Measurements from ENCODE around the gene MEI4.

MEI4 gene

DNA sequence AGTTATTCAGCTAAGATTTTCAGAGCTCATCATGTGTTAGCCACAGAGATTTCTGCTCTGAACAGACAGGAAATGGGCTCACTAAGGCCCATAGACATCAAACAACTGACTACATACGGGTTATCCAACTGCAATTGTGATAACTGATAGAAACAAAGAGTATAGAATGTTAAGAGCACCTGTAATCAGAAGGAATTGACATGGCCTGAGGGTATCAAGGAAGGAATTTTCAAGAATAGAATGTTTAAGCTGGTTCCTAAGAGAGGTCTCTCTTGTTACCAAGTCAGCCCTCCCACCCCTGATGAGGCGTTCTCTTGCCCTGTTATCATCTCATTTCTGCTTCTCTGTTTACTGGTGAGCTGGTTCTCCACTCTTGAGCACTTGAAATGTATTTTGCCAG lies at the start of gene MEI4:
Gene MEI4, plus strand, starts transcription at position 301 of the 400 bp plus-strand sequence. CDS start 37,633 bp downstream, outside the sequence.
- no peak within 1 kb of the TSS for H3K4me3 ChIP-seq (ENCODE audit: low read depth, low read length)
- TF ChIP-seq CTCF (IDR thresholded peaks at IDR 0.05; ENCODE audit: insufficient read depth, low read depth, low read length, missing control alignments), result no peak
- DNase-seq (ENCODE audit: low read depth), result no peak

- DNase-seq (ENCODE audit: low read depth), result no peak
- no peak for TF ChIP-seq CTCF (IDR thresholded peaks at IDR 0.05; ENCODE audit: insufficient read depth, low read depth, low read length, missing control alignments)
- H3K4me3 ChIP-seq (ENCODE audit: low read depth, low read length), result no peak overlapping the region
These were observed 48.4 kb upstream of the MEI4 start for GRCh38 chr6:77604476-77604875.

DNA sequence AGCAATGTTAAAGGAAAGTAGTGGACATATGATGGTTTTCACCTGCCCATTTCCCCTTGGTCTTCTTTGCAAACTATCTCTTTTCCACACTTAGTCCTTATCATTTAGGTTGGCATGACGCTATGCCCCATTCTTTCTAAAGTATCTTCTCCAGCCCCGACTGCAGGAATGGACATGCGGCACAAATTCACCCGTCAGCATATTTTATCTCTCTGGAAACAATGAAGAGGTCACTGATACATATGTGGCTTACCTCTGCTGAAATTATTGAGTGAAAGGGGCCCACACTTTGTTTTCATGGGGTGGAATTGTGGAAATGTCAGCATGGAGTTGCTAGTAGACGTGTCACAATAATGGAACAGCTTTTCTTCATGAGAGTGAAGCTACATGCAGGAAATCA lies 45.8 kb upstream of the MEI4 start:
- TF ChIP-seq CTCF (IDR thresholded peaks at IDR 0.05; ENCODE audit: insufficient read depth, low read depth, low read length, missing control alignments), result no peak
- no peak overlapping the region for H3K4me3 ChIP-seq (ENCODE audit: low read depth, low read length)
- no peak for DNase-seq (ENCODE audit: low read depth)

DNA sequence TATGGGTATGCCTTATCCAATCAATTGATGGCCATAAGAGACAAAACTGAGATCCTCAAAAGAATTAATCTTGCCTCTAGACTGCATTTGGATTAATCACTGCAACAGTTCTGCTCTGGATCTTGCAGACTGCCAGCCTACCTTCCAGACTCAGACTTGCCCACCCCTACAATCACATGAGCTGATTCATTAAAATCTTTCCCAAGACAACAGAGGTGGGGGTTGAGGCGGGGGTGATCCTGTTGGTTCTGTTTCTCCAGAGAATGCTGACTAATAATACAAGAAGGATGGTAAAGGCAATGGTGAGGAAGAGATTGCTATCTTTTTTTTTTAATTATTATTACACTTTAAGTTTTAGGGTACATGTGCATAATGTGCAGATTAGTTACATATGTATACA lies 43.7 kb upstream of the MEI4 start:
- no peak for TF ChIP-seq CTCF (IDR thresholded peaks at IDR 0.05; ENCODE audit: insufficient read depth, low read depth, low read length, missing control alignments)
- H3K4me3 ChIP-seq (ENCODE audit: low read depth, low read length), result no peak overlapping the region
- DNase-seq (ENCODE audit: low read depth), result no peak

DNA sequence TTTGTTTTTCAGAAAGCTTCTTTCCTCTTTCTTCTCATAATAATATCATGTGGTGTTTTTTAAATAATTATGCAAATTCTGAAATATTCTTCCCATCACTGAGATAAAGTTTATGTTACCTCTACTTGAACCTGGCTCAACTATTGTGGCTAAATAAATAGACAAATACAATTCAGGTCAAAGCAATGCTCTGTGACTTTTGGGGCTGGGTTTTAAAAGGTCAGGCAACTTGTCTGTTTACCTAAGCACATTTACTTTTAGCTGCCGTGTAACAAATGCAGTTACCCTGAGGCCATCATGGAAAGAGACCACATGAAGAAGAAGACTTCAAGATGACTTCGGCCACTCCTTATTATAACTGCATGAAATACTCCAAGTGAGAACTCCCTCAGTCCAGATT lies 33.7 kb upstream of the MEI4 start:
- H3K4me3 ChIP-seq (ENCODE audit: low read depth, low read length), result no peak overlapping the region
- no peak for TF ChIP-seq CTCF (IDR thresholded peaks at IDR 0.05; ENCODE audit: insufficient read depth, low read depth, low read length, missing control alignments)
- no peak for DNase-seq (ENCODE audit: low read depth)

GRCh38 chr6:77620278-77620882 lies 32.5 kb upstream of the MEI4 start:
- DNase-seq (ENCODE audit: low read depth), result peak; percentile 34
- H3K4me3 ChIP-seq (ENCODE audit: low read depth, low read length), result no peak overlapping the region
- TF ChIP-seq CTCF (IDR thresholded peaks at IDR 0.05; ENCODE audit: insufficient read depth, low read depth, low read length, missing control alignments), result peak; percentile 49

- no peak overlapping the region for H3K4me3 ChIP-seq (ENCODE audit: low read depth, low read length)
- DNase-seq (ENCODE audit: low read depth), result no peak
- no peak for TF ChIP-seq CTCF (IDR thresholded peaks at IDR 0.05; ENCODE audit: insufficient read depth, low read depth, low read length, missing control alignments)
These were observed 28.3 kb upstream of the MEI4 start for GRCh38 chr6:77624515-77624914.

Measured in GM12865 (cell line).